ENCODE data around the gene DAW1.
"Not testable (repeated sequence)": the region's sequence is repeated elsewhere in the genome, so short reads cannot be mapped to it uniquely, and the experiment has no call there.

The DAW1 gene

DNA sequence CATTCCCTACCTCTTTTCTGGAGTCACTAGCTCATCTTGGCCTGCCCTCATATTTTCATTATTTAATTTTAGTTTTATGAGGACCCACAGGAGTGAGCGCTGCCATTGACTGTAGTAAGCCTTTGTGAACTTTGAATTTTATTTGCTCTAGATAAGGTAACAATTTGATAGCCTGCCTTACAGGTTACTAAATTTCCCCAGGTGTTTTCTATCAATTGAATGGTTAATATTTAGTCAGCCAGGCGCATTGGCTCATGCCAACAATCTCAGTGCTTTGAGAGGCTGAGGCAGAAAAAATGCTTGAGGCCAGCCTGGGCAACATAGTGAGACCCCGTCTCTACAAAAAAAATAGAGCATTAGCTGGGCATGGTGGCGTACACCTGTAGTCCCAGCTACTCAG is 50.2 kb downstream of the DAW1 start:
- ChIA-PET POLR2A (ENCODE audit: low non-redundant PET) (no interaction called here), CTCF (no interaction called here)

DNA sequence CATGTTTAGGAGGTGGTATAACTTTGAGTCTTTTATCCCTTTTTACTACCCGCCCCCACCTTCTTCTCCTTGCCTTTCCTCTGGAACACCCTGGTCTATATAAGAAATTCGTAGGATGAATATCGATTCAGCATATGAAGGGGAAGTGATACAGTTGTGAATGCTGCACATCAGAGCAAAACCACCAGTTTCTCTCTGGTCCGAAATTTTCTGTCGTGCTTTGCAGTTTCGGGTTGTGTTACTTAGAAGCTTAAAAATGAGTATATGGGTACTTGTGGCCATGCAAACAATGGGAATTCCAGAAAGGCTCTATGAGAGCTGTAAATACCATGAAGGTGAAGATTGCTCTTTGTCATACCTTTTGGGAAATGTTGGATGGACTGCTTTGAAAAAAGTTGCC is 60.6 kb downstream of the DAW1 start:
- H3K27ac ChIP-seq = no peak overlapping the region
- ChIA-PET CTCF (no interaction called here), POLR2A (ENCODE audit: low non-redundant PET) (no interaction called here)
- TF ChIP-seq, protein P1, sequence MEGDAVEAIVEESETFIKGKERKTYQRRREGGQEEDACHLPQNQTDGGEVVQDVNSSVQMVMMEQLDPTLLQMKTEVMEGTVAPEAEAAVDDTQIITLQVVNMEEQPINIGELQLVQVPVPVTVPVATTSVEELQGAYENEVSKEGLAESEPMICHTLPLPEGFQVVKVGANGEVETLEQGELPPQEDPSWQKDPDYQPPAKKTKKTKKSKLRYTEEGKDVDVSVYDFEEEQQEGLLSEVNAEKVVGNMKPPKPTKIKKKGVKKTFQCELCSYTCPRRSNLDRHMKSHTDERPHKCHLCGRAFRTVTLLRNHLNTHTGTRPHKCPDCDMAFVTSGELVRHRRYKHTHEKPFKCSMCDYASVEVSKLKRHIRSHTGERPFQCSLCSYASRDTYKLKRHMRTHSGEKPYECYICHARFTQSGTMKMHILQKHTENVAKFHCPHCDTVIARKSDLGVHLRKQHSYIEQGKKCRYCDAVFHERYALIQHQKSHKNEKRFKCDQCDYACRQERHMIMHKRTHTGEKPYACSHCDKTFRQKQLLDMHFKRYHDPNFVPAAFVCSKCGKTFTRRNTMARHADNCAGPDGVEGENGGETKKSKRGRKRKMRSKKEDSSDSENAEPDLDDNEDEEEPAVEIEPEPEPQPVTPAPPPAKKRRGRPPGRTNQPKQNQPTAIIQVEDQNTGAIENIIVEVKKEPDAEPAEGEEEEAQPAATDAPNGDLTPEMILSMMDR (conservative IDR thresholded peaks at IDR 0.05; ENCODE audit: low read depth) = no peak
- no peak for DNase-seq (ENCODE audit: low spot score)

More for the DNA sequence above, 50.2 kb downstream of the DAW1 start:
- no peak for DNase-seq (ENCODE audit: low spot score)
- no peak overlapping the region for H3K27ac ChIP-seq
- TF ChIP-seq, protein P1 (conservative IDR thresholded peaks at IDR 0.05; ENCODE audit: low read depth) = no peak

- ChIA-PET POLR2A (ENCODE audit: low non-redundant PET) (no interaction called here), CTCF (no interaction called here)
- DNase-seq (ENCODE audit: low spot score) = no peak
- H3K27ac ChIP-seq = no peak overlapping the region
- TF ChIP-seq, protein P1 (conservative IDR thresholded peaks at IDR 0.05; ENCODE audit: low read depth) = no peak
Observed at GRCh38 chr2:227932403-227932802, 61.0 kb downstream of the DAW1 start.

GRCh38 chr2:227933884-227934283 is 62.5 kb downstream of the DAW1 start:
- no peak for DNase-seq (ENCODE audit: low spot score)
- CTCF ChIA-PET = interaction anchor here (0.5 kb wide), 1 partner anchor 106 kb away, joined by 4 read pairs; no protein-coding TSS in a partner anchor
- POLR2A ChIA-PET (ENCODE audit: low non-redundant PET) = no interaction called here
- no peak overlapping the region for H3K27ac ChIP-seq
- TF ChIP-seq, protein P1 (conservative IDR thresholded peaks at IDR 0.05; ENCODE audit: low read depth) = no peak

- CTCF ChIA-PET = interaction anchor here (0.6 kb wide), 1 partner anchor 768 kb away, joined by 3 read pairs; no protein-coding TSS in a partner anchor
- DNase-seq (ENCODE audit: low spot score); POLR2A ChIA-PET (ENCODE audit: low non-redundant PET); H3K27ac ChIP-seq: not testable (repeated sequence)
Observed at GRCh38 chr2:227936249-227936648, 64.8 kb downstream of the DAW1 start.

- ChIA-PET CTCF (no interaction called here), POLR2A (ENCODE audit: low non-redundant PET) (no interaction called here)
- no peak overlapping the region for H3K27ac ChIP-seq
- DNase-seq (ENCODE audit: low spot score) = peak; percentile 13
- TF ChIP-seq, protein P1 (conservative IDR thresholded peaks at IDR 0.05; ENCODE audit: low read depth) = no peak; the same call in 1 of the 2 replicates
Observed at GRCh38 chr2:227939271-227940027, 68.0 kb downstream of the DAW1 start.

GRCh38 chr2:227942021-227942420 is 70.6 kb downstream of the DAW1 start:
- POLR2A ChIA-PET (ENCODE audit: low non-redundant PET) = no interaction called here
- CTCF ChIA-PET = interaction anchor here (0.8 kb wide), 1 partner anchor 98 kb away, joined by 3 read pairs; no protein-coding TSS in a partner anchor
- TF ChIP-seq, protein P1 (conservative IDR thresholded peaks at IDR 0.05; ENCODE audit: low read depth) = no peak
- H3K27ac ChIP-seq = no peak overlapping the region
- DNase-seq (ENCODE audit: low spot score) = no peak

All from RWPE1 (cell line).